Ammon's horn (tissue), 1 donor: ENCODE data around the gene OXER1.

ENCODE experiments used
- DNase-seq: peaks from one replicate; pipeline ENCODE4 v3.0.0-alpha.2; 2016; ENCODE audit warnings: low spot score

OXER1 gene

DNA sequence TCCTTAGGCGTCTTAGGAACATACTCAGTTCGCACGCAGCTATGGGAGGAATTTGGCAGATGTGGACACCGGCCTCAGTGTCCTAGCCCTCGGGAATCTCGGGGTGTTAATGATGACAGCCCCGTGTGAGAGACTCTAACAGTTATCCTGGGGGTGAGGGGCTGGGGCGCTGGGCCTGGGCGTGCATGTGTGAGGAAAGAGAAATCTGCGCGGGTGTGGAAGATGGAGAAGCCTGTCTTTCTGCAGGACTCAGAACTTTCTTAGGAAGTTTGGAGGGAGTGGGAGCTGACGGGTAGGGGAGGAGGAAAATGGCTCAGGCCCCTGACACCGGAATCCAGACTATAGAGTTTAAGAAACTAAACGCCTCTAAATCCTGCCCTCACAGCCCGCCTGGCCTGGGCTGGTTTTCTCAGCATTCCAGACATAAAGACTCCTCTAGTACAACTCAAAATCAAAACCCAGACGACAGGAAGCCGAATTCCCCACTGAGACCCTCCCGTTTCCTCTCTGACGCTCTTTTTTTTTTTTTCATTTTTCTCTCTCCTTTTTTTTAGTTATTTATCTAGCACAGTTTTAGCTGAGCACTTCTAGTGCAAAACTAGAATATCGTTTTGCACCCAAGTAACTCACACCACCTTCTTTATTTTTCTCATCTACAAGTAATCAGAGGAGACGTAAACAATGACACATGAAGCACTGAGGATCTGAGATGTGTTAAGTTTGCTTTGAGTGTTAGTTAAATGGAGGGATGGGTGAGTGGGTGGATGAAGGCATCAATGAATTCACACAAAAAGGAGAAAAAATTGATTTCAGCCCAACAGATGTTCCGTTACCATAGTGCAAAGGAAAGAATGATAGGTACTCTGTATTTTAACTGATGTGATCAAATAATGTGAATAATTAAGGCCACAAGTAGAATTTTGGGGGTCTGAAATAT is 29.7 kb upstream of the OXER1 start:
- no peak for DNase-seq

DNA sequence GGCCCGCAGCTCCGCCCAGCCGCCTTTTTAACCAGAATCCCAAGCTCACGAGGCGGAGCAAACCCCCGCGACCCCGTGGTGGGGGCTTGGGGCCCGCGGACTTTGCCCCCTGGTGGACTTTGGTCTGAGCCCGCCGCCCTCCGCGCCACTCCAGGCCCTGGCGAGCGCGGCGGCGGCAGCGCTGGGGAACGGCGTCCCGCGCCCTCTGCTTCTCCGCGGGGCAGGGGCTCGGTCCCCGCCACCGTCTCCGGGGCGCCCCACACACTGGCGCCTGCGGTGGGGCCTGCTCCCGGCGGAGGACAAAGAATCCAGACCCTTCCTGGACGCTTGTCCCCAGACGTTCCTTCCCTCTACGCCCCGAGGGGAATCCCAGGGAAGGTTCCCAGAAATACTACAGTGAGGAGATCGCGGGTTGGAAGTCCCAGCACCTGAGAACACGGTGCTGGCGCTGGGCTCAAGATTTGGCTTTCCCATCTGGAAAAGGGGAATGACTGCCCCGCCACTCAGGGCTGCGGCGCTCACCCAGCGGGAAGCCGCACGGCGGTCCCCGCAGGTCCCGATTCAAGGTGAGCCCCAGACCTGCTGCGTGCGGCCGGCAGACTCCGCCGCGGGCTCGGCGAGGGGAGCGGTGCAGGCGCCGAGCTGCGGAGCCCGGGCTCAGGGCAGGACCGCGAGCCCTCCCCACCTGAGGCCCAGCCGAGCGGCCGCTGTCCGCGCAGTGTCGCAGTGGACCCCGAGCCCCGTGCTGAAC is 28.8 kb upstream of the OXER1 start, which contains the start of gene HAAO:
Gene HAAO, minus strand, starts transcription at position 1 of the 751 bp plus-strand sequence. CDS start 47 bp downstream, outside the sequence.
- DNase-seq, result no peak

DNA sequence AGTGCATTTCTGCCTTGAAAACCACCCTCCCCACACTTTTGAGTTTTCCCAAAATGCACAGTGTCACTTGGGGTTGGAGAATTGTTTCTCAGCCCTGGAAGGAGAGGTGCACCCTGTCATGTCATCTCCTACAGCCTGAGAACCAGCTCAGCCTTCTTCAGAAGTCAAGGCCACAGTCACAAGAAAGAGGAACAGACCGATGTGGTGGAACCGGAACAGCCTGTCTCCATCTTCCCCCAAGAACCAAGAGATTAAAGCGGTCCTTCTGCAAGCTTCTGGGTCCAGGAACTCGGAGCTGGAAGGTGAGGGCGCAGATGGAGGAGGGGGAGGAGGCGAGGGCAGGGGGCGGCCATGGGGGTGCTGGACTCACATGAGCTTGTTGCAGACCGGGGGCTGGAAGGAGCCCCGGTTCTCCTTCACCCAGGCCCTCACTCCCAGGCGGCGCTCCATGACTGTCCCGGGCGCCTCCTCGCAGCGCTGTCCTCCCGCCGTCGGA is 28.2 kb upstream of the OXER1 start:
- no peak for DNase-seq

DNA sequence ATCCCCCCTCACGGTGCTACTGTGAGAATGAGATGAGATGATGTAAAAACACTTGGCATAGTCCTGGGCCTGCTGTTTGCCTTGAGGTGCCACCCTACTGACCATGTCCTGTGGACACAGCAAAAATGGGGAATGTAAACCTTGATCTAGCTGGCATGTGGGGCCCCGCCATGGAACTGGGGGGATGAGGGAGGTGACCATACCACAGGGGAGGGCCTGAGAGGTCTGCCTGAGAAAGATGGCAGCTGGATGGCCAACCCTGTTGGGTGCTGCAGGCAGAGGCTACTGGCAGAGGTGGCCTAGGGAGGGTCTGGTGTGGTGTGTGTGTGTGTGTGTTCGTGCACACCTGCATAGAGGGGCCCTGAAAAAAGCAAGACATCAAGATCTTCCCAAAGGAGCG is 27.7 kb upstream of the OXER1 start:
- no peak for DNase-seq

DNA sequence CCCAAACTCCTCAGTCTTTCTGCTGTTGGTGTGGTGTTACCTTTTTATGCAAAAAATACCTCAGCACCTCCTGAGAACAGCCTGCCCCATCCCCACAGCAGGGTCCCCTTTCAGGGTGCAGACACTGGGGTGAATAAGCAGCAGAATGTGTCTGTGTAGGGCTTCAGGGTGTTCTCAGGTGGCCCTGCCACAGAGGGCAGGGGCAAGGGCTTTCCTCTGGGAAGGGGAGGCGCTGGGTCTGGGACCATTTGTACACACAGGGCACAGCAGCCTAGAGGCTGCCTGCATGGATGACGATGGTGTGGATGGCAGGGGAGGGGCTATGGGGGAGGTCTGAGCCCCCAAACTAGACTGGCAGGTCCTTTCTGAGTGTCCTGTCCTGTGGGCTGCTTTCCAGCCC is 25.8 kb upstream of the OXER1 start:
- no peak for DNase-seq

DNA sequence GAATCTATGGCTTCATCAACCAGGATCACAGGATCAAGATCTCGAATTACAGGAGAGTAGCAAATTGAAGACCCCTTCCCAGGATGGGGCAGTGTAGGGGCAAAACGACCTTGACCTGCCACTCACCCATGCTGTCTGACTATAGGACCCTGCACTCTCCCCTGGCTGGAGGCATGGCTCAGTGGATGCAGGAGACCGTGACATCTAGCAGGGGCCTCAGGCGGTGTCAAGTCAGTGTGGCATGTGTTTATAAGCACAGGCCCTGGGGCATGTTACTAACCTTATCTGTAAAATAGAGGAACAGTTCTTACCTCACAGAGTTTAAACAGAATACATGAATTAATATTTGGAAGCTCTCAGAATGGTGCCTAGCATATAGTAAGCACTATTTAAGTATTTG is 24.9 kb upstream of the OXER1 start:
- no peak for DNase-seq

DNA sequence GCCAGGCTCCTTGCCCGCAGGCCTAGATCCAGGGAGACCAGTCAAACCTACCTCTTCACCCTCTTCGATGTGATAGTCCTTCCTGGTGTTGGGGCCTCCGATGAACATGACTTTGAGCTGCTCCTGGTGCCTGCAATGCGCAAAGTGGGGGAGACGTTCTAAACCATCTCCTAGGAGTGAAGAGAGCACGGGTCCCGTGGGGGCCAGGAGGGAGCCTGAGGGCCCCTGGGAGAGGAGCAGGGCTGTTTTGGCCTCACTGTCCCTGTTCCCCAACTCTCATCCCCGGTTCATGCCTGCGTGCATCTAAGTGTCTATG is 24.5 kb upstream of the OXER1 start:
- DNase-seq, result no peak

DNA sequence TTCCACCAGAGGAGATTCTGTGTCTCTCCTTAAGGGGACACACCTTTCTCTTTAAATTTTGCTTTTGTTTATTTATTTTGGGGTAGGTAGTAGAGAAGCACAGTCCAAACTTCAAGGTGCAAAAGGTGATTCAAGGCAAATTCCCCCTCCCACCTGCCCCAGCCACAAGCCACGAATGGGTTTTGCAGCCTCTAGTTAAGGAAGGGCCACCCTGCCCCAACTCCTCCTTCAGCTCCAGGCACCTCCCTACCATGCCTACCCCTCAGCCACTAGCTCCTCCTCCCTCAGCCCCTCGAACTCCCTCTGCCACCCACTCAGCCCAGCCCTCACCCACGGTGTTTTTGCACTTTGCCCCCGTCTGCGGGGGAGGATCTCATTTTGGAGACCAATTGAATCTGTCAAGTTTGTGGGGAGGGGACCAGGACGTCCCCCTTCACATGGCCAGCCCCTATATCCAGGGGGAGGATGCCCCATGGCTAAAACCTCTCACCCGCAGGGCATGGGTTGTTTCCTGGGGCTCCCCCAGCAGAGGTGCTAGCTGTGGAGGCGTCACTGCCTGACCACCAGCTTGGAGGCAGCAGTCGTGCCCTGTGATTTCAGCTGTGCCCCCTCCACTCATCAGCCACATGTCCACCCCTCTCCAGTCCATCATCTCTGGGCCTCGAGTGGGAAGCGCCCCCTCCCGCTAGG is 24.0 kb upstream of the OXER1 start:
- no peak for DNase-seq

GRCh38 chr2:42787424-42787787 is 23.5 kb upstream of the OXER1 start:
- no peak for DNase-seq

DNA sequence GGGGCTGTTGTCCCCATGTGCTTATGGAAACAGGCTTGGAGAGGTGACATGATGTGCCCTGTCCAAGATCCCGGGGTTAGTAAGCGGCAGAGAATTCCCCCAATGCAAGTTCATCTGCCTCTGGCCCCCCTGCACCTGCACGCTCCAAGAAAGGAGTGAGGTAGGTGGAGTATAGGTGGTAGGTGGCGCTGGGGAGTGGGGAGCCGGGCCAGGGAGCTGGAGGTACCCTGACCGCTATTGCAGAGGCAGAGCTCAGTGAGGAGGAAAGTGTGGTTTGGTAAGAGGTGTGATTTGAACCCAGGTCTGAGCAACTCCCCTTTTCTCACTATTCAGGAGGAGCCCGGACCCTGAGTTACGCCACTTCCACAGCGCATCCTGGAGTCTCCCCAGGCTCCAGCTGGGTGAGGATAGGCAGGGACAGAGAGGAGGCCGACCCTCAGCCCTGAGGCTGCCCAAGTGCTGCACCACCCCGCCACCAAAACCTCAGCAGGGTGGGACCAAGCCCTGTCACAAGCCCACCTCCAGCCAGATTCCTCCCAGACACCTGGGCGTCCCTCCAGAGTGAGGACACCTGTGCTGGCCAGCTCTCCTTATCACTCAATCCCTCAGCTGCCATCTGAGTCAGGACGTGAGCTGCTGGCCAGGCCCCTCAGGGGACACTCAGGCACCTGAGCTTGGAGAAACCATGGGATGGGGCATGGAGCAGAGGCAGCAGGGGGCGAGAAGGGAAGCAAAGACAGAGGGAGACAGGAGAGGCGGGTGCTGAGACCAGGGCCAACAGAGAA is 22.8 kb upstream of the OXER1 start:
- DNase-seq, result no peak

DNA sequence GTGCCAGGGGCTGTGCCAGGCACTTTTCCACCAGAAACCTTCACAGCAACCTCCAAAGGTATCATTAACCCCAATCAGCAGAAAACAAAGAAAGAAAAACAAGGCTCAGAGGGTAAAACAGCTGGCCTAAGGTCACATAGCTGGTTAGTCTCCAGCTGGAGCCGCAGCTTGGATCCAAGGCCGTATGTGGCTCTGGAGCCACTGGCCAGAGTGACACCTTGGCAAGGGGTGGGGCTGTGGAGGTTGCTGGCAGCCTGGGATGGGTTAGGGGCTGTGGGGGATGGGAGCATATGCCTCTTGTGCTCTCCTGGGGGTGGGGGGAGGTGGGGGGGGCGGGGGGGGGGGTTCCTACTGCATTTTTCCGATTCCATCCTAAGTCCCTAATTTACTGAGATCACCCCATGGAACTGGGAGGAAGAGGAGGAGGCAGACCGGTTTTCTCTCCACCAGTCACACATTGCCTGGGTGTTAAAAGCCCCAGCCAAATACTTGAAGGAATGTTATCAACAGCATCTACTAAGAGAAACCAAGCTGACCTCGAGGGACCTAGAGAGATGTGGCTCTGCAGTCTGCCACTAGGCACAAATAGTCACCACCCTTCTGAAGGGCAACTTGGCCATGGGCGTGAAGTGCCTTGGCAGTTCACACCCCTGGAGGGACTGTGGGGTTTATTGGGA is 20.4 kb upstream of the OXER1 start:
- no peak for DNase-seq

DNA sequence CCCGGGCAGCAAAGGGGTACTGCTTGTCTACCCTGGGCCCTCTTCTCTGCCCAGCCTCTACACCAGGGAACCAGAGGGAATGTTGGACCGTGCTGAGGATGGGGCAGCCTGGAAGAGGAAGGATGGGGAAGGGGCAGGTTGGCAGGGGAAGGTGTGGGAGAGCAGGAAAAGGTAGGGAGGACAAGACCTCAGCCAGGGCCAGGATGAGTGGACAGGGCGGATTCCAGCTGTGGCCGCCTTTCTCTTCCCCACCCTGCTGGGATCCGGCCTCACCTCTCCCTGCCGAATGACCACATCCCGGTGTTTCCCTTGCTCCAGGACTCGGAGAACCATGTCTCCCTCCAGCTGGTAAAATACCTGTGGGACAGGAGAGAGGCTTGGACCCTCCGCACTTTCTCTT is 19.6 kb upstream of the OXER1 start:
- no peak for DNase-seq

DNA sequence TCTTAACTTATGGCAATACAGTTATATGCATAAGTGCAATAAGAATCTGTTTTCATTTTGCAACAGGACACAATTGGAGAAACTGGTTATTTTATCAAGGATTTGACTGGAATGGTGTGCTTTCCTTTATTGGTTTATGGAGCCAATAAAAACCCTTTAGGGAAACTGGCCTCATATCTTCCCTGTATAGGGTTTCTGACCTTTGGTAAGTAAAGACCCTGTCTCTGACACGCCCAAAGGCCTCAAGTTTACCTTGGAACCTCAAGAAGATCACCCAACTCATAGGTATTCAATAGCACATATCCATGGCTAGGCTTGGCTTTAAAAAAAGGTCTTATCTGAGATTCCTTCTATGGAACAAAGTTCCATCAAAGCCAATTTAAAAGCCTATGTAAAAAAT is 17.2 kb upstream of the OXER1 start:
- DNase-seq, result no peak

DNA sequence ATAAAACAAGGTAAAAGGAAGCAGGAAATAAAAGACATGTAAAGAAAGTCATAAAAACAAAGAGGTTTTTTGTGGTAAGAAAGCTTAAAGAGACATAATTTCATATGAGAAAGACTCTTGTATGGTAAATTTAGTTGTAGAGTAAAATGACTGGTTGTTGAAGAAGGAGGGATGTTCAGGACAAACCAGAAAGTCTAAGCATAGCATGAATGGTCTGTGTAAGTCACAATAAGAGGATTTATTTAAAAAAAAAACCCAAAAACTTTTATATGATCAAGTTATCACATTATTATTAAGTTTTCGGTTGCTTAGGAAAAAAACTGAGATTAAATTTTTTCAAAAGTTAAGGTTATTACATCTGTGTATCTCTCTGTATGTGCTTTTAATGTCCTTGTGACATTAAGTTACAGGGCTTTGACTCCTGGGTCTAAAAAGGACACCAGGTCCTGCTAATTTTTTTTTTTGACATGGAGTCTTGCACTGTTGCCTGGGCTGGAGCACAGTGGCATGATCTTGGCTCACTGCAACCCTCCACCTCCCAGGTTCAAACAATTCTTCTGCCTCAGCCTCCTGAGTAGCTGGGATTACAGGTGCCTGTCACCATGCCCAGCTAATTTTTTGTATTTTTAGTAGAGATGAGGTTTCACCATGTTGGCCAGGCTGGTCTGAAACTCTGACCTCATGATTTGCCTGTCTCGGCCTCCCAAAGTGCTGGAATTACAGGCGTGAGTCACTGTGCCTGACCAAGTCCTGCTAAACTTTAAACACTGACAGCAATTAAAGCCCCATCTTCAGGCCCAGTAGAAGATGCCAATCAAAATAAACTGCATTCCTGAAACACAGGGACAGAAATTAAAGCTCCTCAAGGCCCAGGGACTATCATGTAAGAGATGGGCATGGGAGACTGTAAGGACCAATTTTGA is 14.2 kb upstream of the OXER1 start:
- no peak for DNase-seq

GRCh38 chr2:42775810-42776209 is 11.9 kb upstream of the OXER1 start:
- no peak for DNase-seq

DNA sequence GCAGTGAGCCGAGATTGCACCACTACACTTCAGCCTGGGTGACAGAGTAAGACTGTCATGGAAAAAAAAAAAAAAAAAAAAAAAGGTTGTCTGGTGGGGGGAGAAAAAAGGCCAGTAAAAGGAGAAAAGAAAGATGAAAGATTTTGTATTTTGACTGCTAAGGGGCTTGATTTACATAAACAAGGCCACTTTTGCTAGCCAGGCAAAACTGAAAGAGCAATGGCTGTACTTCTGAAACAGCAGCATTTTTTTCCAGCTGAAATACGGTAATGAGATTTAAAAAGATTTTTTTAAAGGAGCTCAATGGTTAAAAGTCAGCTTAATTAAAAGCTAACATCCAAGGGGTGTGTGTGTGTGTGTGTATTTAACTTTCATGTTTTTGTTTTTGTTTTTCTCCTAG is 11.3 kb upstream of the OXER1 start:
- DNase-seq, result no peak

- no peak for DNase-seq
Measured at GRCh38 chr2:42771546-42772153, 7.7 kb upstream of the OXER1 start.

DNA sequence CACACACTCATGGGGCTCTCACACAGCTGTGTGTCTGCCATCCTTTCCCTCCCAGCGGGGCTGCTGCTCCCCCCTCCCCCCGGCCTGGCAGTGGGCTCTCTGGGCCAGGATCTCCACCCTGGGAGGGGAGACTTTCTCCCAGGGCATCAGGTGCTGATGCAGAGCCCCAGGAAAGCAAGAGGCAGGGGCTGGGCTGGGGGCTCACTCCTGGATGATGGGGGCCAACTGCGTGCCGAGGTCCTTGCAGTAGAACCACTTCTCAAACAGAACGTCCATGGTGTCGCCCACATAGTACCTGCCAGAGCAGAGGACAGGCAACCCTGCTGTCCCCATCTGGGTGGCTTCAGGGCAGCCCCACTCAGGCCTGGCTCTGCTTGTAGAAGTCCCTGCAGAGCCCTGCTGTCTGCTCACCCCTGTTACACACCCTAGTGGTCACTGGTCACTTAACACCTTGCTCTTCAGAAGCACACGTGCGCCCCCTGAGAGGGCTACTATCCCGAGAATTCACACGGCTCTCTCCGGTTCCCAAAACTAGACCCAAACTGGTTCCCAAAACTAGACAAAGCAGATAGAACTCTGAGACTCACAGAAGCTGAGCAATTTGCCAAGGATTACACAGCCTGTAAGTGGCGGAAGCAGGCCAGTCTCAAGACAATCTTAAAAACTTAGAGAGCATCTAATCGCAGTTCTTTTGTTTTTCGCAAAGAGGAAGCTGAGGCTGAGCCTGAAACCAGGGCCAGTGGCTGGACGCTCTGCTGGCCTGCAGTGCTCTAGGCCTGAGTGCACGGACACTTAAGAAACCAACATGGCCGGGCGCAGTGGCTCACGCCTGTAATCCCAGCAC is 6.6 kb upstream of the OXER1 start:
- peak; percentile 67 for DNase-seq
